SK-N-MC (cell line): ENCODE measurements around the gene CCDC3.

ENCODE experiments used
- EZH2 ChIP-seq: fragments of 200-600 bp; sonication (generic); IDR thresholded peaks from one replicate; pipeline ENCODE4 v1.6.1; 2017; ENCODE audit warnings: antibody characterized with exemption
- FOXP2 ChIP-seq: optimal IDR thresholded peaks from 2 replicates; pipeline ENCODE3; 2011; ENCODE audit warnings: mild to moderate bottlenecking, moderate library complexity; ENCODE audit not compliant: insufficient read depth; ENCODE audit errors: extremely low read length, control extremely low read depth
- POLR2AphosphoS5 ChIP-seq: IDR thresholded peaks from 2 replicates; pipeline ENCODE4 v1.6.1; 2012; ENCODE audit warnings: mild to moderate bottlenecking, low read depth, low read length, borderline replicate concordance

DNA sequence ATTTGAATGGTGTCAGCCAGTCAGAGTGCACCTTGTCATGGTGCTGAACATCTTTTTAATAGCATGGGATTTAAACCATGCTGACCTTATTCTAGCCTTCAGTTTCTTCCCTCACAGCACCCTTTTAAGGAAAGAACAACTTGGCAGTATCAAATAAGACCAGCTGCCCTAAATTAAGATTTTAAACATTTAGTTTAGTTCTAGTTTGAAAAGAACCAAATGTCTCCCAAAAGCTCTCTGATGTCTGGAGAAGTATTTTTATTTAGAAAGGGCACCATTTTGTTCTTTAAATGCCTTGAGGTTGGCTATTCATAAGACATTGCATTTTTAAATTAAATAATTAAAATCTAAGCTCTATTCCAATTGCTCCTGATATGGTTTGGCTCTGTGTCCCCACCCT lies 121.1 kb downstream of the CCDC3 start:
- TF ChIP-seq POLR2AphosphoS5 (no peak), EZH2 (no peak), FOXP2 (no peak)
